GM21786 (cell line): ENCODE measurements around the gene OIT3.

Source experiments
- ATAC-seq: cut with Tn5 transposase; IDR thresholded peaks from one replicate; pipeline ENCODE4 v1.9.1; 2021; ENCODE audit not compliant: unreplicated experiment

OIT3 gene

DNA sequence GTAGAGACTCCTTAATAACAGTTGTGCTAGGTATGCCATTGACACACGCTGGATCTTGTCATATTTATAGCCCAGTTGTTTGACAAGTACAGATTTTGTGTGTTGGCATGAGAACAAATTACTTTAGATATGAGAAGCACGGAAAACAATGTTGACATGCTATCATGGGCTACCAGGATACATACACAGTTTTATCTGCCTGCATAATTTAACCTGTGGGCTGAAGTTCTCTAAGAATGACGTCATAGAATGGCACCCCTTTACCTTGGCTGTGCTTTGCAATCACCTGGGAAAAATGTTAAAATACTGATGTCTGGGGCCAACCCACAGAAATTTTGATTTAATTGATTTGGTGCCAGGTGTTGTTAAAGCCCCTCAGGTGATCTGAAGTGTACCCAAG is 58.2 kb downstream of the OIT3 start:
- no peak for ATAC-seq

DNA sequence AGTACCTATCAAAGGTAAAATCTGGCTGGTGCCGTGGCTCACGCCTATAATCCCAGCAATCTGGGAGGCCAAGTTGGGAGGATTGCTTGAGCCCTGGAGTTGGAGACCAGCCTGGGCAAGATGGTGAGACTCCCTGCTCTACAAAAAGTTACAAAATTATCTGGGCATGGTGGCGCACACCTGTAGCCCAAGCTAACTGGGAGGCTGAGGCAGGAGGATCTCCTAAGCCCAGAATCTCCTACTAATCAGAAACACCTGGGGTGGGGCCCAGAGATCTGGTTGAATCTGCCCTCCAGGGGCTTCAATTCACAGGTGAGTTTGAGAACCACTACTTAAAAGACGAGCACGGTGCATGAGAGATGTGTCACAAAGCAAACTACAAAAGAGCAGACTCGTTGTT is 58.6 kb downstream of the OIT3 start:
- no peak for ATAC-seq

DNA sequence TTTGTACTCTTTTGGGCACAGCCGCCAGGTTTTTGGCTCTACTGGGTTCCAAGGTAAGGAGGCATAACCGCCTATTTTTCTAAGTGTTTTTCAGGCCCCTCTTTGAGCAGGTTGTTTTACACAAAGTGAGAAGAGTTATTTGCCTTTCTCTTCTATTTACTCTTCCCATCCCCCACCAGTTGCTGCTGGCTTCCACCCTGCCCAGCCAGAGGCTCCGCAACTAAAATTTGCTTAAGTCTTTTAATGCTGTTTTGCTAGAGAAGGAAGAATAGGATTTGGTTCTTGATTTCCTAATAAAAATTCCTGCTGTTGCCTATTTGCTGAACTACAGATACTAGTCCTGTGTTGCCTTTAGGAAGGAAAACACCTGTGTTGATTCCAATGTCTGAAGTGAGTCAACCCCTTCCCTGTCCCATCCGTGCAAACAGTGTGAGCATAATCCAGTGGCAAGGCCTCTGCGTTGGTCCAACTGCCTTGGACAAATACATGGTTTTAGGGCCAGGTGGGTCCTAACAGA is 59.2 kb downstream of the OIT3 start:
- no peak for ATAC-seq

DNA sequence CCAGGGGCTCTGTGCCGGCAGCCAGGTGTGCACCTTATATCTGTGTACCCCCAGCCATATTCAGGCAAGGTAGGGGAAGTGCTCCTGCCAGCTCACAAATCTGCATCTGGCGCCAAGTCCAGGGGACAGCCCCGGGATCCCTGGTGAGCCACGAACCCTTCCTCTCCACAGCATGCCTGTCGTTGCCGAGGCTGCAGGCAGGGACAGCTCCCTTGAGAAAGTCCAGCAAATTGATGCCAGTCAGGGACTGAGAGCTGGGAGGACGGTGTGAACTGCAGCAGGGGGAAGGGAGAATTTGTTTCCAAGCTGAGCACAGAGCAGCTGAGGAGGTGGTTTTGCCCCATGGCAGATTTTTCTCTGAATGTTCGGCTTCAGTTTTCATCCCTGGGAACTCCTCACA is 60.1 kb downstream of the OIT3 start:
- ATAC-seq: no peak

DNA sequence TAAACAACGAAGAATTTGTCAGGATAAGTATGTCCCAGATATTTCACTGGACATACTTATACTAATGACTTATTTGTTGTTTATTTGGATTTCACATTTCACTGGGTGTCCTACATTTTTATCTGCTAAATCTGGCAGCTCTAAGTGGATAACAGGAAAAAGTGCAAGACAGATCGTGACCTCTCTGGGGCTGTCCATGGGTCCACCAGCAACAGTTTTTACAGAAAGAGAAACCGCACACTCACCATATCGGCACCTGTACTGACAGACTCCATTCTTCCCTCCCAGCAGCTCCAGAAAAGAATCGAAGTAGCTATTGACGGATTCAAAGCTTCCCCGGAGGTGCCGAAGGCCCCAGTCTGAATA is 60.7 kb downstream of the OIT3 start:
- ATAC-seq: no peak

DNA sequence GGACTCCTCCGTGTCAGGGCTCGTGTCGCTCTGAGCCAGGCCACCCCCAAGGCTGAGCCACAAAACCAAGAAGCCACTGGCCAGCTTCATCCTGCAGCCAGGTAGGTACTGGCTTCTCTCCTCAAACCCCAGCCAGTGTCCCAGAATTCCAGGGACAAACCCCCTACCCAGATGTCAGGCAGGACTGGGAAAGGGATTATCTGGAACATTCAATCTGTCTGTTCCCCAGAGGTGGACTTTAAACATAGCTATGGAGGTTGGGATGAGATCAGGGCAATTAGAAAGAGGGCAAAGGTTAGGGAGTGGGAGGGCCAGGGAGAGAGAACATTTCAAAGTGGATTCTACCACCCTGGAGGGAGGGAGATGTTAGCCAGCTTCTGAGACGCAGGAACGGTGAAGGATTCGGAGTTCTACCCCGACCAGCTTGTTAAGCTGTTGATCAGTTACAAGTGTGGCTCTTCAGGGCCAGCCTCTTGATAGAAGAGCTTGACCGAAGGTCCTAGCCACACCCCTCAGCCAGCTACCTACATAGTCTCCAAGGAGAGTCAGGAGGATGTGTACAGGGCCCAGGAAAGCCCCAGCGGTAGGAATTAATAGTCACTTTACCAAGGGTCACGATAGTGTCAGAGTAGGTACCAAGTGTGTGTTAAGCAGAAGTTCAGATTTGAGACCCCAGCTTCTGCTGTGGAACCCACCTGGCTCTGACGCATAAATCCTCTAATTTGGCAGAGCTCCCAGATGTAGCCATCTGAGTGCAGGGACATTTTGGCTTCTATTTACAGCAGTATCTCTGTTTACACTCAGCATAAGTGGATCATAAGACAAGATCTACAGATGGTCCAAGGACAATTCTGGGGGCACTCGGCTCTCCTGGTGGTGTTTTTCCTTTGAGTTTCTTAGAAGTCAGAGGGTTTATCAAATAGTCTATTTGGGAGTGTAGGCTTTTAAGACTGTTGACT is 61.3 kb downstream of the OIT3 start, which contains the start of gene PLA2G12B:
PLA2G12B (minus strand) TSS at position 211 of the 959 bp plus-strand sequence; CDS start at position 90, 121 bp downstream.
- no peak for ATAC-seq

DNA sequence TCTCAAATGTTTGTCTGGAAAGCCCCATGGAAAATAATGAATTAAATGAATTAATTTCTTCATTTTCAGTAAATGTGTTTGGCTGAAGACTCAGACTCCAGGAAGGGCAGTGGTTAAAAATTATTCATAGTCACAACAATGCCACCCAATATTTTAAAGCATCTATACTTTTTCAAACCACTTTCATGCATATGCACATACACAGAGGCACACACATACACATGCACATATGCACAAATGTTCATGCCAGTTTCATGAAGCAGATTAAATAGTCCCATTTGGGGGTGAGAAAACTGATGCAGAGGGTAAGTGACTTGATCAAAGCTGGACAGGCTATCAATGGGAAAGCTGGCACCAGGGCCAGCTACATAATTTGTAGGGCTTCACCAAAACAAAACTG is 62.5 kb downstream of the OIT3 start:
- no peak for ATAC-seq

DNA sequence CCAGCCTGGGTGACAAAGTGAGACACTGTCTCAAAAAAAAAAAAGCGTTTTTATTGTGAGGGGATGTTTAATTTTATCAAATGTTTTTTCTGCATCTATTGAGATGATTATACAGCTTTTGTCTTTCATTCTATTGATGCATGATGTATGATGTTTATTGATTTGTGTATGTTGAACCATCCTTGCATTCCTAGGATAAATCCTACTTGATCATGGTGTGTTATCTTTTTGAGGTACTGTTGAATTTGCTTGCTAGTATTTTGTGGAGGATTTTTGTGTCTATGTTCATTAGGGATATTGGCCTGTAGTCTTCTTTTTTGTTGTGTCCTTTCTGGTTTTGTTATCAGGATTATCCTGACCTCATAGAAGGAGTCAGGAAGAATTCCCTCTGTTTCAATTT is 83.3 kb downstream of the OIT3 start:
- ATAC-seq: no peak

DNA sequence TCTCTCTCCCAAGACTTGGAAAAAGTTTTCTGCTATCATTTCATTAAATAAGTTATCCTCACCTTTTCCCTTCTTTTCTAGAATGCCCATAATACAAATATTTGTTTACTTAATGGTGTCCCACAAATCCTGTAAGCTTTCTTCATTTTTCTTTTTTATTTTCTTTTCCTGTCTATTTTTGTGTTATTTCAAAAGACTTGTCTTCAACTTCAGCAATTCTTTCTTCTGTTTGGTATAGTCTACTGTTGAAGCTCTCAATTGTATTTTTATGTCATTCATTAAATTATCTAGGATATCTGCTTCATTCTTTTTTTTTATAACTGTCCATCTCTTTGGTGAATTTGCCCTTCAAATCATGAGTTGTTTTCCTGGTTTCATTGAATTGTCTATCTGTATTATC is 86.2 kb downstream of the OIT3 start:
- ATAC-seq: no peak

DNA sequence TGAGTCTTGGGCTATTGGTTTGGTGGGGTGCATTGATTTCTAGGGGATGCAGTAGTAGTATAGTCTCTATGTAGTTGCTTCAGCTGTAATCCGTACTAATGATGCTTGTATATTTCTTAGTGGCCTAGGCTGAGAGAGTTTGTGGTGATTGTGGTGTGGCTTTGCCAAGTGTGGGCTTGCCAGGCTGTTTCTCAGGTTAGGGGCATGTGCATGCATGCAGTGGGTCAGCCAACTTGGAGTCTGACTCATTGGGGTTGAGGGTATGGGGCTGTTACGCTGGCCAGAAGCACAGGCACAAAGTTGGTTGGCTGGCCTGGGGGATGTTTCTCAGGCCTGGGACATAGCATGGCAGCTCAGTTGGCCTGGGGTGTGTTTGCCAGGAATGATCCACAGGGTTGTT is 86.8 kb downstream of the OIT3 start:
- ATAC-seq: no peak

DNA sequence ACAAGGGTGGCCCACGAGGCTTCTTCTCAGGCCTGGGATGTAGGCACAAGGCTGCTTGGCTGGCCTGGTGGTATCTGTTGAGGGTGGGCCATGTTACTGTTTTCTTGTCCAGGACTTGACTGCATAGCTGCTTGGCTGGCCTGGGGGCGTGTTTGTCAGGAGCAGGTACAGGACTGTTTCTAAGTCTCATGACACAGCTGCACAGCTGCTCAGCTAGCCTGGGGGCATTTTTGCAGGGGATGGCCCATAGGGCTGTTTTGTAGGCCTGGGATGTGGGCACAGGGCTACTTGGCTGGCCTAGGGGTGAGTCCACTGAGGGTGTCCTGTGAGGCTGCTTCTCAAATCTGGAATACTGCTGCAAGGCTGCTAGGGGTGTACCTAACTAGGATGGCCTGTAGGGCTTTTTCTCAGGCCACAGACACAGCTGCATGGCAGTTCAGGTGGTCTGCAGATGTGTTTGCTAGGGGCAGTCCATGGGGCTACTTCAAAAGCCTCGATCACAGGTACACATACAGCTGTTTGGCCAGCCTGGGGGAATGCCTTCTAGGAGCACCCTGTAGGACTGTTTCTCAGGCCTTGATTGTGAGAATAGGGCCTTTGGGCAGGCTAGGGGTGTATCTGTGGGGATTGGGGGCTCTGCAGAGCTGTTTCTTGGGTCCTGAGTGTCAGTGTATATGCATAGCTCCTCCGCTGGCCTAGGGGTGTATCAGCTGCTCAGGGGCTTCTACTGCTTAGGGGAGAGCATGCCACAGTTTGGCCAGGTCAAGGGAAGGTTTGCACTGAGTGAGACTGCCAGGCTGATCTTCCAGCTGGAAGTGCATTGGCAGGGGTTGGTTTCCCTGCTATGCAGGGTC is 87.7 kb downstream of the OIT3 start:
- ATAC-seq: no peak

DNA sequence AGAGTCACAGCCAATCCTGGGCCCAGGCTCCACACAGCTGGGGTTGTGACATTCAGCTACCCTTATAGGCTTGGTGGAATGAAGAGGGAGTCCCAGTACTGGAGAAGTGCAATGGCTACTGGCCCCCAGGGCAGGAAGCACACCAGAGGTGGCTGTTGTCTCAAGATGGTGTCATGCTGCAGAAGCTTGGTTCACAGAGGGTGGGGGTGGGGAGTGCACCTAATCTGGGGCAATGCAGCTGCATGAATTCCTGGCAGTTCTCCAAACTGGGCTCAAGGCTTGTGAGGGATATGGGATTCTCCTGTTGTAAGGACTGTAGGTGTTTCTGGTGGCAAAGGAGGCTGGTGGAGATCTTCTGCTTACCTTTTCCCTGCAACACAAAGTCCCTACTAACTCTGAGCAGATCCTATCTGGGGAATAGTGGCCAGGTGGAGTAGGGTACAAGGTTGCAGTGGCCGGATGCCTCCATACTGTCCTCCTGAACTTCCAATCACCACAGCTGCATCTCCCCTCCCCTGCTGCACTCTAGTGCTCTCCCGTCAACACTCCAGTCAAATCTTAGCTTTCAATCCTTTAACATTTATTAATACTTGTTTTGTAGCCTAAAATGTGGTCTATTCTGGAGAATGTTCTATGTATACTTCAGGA is 88.5 kb downstream of the OIT3 start:
- no peak for ATAC-seq
